GM12865 (cell line): Measurements from ENCODE around the gene LIMCH1.

Experiments
- DNase-seq: peaks from one replicate; pipeline ENCODE4 v3.0.0; 2010; ENCODE audit warnings: low read depth
- H3K4me3 ChIP-seq: 2 replicates; pipeline ENCODE4 v1.5.1; 2011; ENCODE audit warnings: mild to moderate bottlenecking, low read depth, low read length, control low read depth
- TF ChIP-seq, protein P1 (sequence below): IDR thresholded peaks from 2 replicates; pipeline ENCODE4 v1.5.1; 2011; ENCODE audit warnings: low read length, control low read depth, low read depth, inconsistent platforms; ENCODE audit not compliant: insufficient read depth; ENCODE audit errors: missing control alignments

The LIMCH1 gene

DNA sequence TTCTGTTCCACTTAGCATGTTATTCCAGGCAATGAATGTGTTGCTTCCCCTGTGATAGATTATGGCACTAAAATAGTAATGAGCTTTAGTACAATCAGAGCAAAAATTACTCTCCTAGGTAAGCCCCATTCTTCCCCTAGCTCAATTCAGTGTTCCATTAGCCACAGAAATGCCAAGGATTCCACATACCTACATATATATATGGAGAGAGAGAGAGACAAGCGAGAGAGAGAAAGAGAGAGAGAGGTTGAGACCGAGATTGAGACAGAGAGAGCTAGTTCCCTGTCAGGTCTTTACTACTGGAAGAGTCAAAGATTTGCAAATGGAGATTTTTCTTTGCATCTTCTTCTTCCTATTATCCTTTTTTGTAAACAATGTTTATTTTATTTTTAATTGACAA, 8.7 kb downstream of the LIMCH1 start:
- H3K4me3 ChIP-seq, result no peak overlapping the region
- TF ChIP-seq, protein P1, sequence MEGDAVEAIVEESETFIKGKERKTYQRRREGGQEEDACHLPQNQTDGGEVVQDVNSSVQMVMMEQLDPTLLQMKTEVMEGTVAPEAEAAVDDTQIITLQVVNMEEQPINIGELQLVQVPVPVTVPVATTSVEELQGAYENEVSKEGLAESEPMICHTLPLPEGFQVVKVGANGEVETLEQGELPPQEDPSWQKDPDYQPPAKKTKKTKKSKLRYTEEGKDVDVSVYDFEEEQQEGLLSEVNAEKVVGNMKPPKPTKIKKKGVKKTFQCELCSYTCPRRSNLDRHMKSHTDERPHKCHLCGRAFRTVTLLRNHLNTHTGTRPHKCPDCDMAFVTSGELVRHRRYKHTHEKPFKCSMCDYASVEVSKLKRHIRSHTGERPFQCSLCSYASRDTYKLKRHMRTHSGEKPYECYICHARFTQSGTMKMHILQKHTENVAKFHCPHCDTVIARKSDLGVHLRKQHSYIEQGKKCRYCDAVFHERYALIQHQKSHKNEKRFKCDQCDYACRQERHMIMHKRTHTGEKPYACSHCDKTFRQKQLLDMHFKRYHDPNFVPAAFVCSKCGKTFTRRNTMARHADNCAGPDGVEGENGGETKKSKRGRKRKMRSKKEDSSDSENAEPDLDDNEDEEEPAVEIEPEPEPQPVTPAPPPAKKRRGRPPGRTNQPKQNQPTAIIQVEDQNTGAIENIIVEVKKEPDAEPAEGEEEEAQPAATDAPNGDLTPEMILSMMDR, result no peak
- DNase-seq, result no peak

DNA sequence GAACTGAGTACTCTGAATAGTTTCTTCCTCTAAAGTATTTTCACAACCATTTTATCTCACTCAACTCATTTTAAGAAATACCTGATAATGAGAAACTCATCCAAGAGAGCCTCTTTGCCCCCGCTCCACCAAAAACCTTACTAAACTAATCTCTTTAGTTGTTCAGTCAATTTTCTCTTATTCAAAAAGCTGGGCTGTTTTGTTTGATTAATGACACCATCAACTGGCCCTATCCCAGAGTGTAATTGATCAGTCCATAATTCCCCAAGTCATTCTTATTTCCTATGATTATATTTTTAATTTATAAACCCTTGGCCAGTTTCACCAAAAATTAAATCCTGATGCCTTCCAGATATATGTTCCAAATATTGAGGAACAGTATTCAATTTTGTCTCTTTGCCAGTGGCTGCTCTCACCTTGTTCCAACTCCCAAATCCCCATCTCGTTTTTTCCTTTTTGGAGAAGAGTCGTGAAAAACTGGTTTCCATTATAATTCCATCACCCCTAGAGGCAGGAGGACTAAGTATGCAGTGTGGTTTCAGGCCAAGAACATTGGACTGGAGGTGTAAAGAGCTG, 10.4 kb downstream of the LIMCH1 start:
- no peak for DNase-seq
- TF ChIP-seq, protein P1, result no peak
- no peak overlapping the region for H3K4me3 ChIP-seq

DNA sequence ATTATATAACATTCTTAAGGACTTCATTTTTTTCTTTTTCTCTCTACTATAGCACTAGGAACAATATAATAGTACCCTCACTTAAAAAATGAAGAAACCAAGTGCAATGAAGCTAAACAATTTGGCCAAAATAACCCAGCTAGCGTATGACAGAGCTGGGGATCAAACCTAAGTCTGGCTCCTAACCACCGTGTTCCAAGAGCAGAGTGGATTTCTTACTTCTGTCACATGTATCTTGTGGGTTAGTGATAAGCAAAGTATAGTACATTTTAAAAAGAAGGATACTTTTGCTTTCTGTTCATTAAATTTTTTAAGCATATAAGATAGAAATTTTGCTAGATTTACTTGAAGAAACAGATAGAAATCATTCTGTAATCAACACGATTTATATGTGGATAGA, 11.5 kb downstream of the LIMCH1 start:
- H3K4me3 ChIP-seq, result no peak overlapping the region
- no peak for DNase-seq
- TF ChIP-seq, protein P1, result no peak

DNA sequence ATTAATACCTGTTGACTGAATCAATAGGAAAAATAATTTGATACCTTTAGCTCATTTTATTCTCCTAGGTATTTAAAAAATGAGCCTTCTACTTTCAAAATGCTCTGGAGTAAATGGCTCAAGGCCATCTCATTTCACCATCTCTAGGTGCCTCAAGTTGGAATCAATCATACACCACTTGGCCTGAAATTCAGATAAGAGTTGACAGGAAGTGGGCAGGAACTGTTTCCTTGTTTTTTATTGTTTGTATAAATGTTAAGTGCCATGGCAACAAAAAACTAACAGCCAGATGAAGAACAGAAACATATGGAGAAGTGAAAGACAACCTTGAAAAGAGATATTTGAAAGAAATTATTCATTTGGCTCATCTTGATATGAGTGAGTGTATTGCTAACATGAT, 12.4 kb downstream of the LIMCH1 start:
- TF ChIP-seq, protein P1, result no peak
- no peak for DNase-seq

DNA sequence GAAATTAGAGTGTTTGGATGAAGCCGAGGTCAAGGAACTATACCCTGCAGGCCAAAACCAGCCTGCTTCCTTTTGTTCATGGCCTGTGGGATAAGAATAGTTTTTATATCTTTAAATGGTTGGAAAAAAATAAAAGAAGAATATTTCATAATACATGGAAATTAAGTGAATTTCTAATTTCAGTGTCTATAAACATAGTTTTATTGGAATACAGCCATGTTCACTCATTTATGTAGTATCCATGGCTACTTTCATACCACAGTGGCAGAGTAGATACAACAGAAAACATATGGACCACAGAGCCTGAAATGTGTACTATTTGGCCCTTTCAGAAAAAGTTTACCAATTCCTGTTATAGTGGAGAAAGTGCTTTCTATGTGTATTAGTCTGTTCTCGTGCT, 13.6 kb downstream of the LIMCH1 start:
- no peak for DNase-seq
- TF ChIP-seq, protein P1, result no peak
- H3K4me3 ChIP-seq, result no peak overlapping the region

More for the DNA sequence above, 12.4 kb downstream of the LIMCH1 start:
- no peak overlapping the region for H3K4me3 ChIP-seq

DNA sequence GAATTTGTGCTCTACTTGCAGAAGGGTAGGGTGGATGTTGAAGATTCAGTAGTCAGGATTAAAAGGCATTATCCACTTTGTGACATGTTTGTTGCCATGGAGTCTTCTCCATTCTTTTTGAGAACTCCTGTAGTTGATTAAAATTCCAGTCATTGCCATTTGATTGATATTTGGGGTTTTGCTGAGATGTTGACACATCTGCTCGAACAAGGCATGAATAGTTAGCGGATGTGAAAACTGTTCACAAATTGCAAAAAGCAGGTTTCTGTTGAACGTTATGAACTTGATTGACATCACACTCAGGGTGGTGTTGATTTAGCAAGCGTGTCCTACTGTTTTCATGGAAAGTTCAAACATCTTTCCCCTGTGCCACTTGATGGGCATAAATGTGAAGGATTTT, 16.9 kb downstream of the LIMCH1 start:
- TF ChIP-seq, protein P1, result no peak
- no peak overlapping the region for H3K4me3 ChIP-seq
- DNase-seq, result no peak

DNA sequence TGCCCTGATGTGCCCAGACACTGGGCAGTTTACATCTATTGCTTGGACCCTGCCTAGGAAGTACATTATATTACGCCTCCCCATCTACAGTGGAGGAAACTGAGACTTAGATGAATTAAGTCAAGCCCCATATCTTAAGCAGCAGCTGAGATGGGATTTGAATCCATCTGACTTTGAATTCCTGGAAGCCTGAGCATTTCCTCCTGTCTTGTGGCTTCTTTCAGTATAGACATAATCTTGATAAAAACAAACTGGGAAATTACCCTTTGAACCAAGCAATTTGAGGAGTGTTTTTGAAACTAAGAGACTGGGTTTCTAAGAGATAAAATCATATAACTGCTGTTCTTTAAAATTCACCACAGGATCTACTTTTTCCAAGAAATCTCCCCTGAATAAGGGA, 18.6 kb downstream of the LIMCH1 start:
- TF ChIP-seq, protein P1, result no peak
- no peak overlapping the region for H3K4me3 ChIP-seq
- no peak for DNase-seq
